HuH-7 (cell line): Measurements from ENCODE around the gene NR1H2.

Source experiments
- DNase-seq: peaks from one replicate; pipeline ENCODE4 v3.0.0; 2011; ENCODE audit warnings: low spot score

Gene NR1H2

DNA sequence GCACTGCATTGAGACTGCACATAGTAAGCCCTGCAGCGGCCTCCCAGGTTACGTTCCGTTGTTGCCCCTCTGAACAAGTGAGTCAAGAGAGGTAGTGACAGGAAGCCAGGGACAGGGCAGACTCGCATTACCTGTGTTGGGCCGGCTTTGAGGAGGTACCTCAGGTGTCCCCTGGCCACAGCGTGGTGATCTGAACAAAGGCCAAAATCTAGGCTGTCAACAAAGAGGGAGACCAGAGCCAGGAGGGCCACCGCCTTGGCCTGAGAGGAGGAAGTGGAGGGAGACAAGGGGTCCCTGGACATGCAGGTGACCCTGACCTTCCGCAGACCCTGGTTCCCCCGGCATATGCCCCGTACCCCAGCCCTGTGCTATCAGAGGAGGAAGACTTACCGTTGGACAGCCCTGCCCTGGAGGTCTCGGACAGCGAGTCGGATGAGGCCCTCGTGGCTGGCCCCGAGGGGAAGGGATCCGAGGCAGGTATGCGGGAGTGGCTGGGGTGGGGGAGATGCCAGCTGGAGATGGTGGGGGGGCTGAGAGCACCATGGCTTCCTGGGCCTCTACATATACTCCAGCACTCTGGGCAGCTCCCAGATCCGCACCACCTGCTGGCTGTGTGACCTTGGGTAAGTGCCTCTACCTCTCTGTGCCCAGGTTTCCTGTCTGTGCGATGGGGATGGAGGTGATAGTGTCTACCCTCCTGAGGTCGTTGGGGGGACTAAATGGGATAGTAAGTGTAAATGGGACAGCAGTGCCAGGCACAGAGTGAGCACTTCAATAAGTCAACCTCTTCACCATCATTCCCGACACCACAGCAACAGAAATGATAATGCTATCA is 47.2 kb downstream of the NR1H2 start:
- no peak for DNase-seq

DNA sequence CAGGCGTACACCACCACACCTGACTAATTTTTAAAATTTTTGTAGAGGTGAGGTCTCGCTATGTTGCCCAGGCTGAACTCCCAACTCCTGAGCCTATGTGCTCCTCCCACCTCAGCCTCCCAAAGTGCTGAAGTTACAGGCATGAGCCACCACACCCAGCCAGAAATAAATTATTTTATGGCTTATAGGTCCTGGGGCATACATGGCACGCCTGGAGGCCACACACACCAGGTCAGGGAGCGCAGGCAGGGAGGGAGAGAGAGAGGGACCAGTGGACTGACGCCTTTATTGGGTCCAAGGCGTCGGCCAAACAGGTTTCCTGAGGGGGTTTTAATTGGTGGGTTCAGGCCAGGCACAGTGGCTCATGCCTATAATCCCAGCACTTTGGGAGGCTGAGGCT is 49.3 kb downstream of the NR1H2 start:
- no peak for DNase-seq

DNA sequence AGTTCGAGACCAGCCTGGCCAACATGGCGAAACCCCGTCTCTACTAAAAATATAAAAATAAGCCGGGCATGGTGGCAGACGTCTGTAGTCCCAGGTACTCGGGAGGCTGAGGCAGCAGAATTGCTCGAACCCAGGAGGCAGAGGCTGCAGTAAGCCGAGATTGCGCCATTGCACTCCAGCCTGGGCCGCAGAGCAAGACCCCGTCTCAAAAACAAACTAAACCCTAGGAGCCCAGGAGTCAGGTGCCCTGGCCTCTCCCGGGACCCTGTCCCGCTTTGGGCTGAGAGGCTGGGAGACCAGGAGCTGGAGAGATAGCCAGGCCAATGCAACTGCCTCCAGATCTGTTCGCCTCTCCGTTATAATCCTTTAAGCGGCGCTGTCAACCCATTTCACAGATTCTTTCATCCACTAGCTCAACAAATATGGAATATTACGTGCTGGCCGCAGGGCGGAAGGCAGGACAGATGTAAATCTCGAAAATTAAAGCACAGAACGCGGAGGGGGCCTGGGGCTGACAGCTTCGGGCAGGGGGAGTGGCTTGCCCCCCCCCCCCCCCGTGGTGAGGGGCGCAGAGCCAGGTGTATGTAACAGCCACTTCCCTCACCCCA is 51.2 kb downstream of the NR1H2 start:
- no peak for DNase-seq

DNA sequence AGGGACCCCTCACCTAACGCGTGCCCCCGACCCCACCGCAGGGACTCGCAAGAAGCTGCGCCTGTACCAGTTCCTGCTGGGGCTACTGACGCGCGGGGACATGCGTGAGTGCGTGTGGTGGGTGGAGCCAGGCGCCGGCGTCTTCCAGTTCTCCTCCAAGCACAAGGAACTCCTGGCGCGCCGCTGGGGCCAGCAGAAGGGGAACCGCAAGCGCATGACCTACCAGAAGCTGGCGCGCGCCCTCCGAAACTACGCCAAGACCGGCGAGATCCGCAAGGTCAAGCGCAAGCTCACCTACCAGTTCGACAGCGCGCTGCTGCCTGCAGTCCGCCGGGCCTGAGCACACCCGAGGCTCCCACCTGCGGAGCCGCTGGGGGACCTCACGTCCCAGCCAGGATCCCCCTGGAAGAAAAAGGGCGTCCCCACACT is 51.8 kb downstream of the NR1H2 start:
- DNase-seq: no peak

DNA sequence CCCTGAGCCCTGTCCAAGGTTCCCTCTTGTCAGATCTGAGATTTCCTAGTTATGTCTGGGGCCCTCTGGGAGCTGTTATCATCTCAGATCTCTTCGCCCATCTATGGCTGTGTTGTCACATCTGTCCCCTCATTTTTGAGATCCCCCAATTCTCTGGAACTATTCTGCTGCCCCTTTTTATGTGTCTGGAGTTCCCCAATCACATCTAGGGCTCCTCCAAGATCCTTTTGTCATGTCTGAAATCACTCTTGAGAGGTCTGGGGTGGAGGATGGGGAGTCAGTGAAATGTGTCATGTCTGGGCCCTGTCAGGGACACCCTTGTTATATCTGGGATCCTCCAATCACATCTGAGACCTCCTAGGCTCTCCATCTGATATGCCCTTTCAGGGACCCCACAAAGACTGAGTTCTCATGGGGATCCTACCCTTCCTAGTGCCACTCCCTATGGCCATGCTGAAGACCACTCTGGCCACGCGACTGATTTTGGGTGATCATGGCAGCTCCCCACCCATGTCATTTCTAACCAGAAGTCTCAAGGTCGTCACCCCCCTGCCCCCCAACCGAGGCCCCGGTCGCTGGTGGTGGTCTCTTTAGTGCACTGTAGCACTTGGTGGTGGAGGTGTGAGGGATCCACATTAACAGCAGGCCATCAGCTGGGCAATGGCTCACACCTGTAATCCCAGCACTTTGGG is 52.7 kb downstream of the NR1H2 start:
- DNase-seq: no peak

DNA sequence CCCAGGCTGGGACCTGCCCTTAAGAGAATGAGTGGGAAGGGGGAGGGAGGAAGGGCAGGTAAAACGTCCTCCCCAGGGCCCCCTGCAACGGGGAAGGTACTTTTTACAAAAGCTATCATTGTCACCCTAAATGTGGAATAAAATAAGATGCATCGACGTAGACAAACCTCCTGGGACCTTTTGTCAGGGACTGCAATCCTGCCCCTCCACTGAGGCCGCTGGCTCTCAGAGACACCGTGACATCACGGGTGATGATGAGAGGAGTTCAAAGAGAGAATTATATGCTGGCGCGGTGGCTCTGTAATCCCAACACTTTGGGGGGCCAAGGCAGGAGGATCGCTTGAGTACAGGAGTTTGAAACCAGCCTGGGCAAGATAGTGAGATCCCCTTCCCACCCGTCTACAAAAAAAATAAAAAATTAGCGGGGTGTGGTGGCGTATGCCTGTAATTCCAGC is 54.7 kb downstream of the NR1H2 start:
- no peak for DNase-seq

DNA sequence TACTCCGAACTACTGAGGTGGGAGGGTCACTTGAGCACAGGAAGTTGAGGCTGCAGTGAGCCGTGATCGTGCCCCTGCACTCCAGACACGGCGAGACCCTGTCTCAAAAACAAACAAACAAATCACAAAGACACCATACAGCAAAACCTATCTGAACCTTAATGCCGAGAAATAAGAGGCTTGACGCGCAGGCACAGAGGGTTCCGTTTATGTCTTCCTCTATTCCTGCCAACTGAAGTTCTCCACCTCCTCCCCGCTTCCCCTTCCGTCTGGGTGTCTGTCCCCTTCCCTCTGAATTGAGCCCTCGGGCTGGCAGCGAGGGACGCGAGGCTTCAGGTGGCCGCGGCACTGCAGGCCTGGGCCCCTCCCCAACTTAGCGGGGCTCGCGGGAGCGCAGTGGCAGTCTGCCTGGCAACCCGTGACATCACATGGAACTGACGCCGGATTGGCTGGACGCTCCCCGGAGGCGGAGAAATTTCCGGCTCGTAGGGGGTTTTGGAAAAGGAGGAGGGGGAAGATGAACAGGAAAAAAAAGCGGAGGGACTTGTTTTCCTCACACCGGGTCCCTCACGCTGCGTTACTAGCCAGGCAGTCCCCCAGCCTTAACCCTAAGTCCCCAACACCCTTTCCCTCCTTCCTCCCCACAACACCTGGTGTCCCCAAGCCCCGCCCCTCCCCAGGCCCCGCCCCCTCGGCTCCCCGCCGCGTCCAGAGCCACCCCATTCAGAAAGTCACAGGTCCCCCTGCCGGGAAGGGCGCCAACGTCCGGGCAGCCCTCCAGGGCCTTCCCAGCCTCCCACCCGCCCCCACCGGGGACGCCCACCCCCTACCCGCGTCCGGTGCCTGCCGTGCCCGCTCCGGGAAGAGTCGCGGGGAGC is 55.3 kb downstream of the NR1H2 start:
- DNase-seq: peak; percentile 96

DNA sequence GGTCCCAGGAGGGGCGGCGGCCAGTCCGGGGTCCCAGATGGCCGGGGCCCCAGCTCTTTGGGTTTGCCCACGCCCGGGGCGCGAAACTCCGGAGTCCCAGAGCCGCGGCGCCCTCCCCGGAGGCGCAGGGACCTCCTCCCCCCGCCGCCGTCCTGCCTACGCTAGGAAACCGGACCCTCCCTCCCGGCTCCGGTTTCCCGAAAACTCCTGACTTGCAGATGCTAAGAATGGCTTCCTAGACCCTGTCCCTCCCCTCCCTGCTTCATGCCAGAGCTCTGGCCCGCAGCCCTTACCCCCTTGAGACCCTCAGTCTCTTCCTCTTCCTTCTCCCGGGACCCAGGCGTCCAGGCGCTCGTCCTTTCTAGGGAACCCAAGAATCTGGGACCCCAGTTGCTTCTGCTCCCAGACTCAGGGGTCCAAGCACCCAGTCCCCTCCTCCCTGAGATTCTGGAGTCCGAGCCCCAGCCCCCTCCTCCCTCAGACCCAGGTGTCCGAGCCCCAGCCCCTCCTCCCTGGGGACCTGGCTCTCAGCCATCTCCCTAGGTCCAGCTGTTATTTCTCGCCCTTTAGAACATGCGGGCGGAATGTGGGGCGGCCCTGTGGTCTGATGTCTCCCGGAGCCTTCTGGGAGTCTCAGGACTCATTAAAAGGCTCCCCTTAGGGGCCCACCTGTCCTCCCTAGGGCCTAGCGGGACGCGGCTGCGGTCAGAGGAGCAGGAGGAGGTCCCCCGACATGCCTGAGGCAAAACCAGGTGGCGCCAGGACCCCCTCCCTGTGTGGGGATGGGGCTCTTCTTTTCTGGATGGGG is 56.2 kb downstream of the NR1H2 start, which contains the start of gene MYBPC2:
MYBPC2 (plus strand) TSS at position 672 of the 808 bp plus-strand sequence; CDS start at position 734, 62 bp downstream.
- DNase-seq: no peak
